SK-N-SH treated with all-trans-retinoic acid at 6 μM for 48 hours (cell line): ENCODE data around the gene SOX1.

Experiments
- ATAC-seq: fragments of 200-7000 bp; cut with Tn5 transposase; 3 replicates; pipeline ENCODE4 v1.9.1; 2020; ENCODE audit warnings: mild to moderate bottlenecking, moderate library complexity
- ARNTL ChIP-seq: fragments of 450-650 bp; formaldehyde crosslinking; IDR thresholded peaks from 2 replicates; pipeline ENCODE4 v1.5.0; 2020; ENCODE audit warnings: low read depth, mild to moderate bottlenecking, moderate library complexity, borderline replicate concordance
- ESRRG ChIP-seq: fragments of 250-450 bp; sonication (Bioruptor Pico); IDR thresholded peaks from 2 replicates; pipeline ENCODE4 v1.6.1; 2021; ENCODE audit warnings: mild to moderate bottlenecking
- ISL1 ChIP-seq: fragments of 250-450 bp; sonication (Bioruptor Pico); IDR thresholded peaks from 2 replicates; pipeline ENCODE4 v2.1.2; 2022; ENCODE audit warnings: mild to moderate bottlenecking, moderate library complexity
- PPARA ChIP-seq: fragments of 250-450 bp; sonication (Bioruptor Pico); IDR thresholded peaks from 2 replicates; pipeline ENCODE4 v1.5.0; 2020; ENCODE audit warnings: mild to moderate bottlenecking, borderline replicate concordance
- RARB ChIP-seq: fragments of 250-450 bp; sonication (Bioruptor Pico); IDR thresholded peaks from 2 replicates; pipeline ENCODE4 v1.8.0; 2021; ENCODE audit warnings: mild to moderate bottlenecking, moderate library complexity
- SNAI2 ChIP-seq: fragments of 250-450 bp; sonication (Bioruptor Pico); IDR thresholded peaks from 2 replicates; pipeline ENCODE4 v1.5.0; 2020; ENCODE audit warnings: mild to moderate bottlenecking, moderate library complexity
- TOX ChIP-seq: fragments of 250-450 bp; sonication (Bioruptor Pico); IDR thresholded peaks from 2 replicates; pipeline ENCODE4 v1.8.0; 2021; ENCODE audit warnings: mild to moderate bottlenecking, moderate library complexity, borderline replicate concordance
- ZC3H10 ChIP-seq: fragments of 250-450 bp; sonication (Bioruptor Pico); IDR thresholded peaks from 2 replicates; pipeline ENCODE4 v1.5.1; 2021; ENCODE audit warnings: mild to moderate bottlenecking, moderate library complexity
- ZFP3 ChIP-seq: fragments of 250-450 bp; sonication (Bioruptor Pico); IDR thresholded peaks from 2 replicates; pipeline ENCODE4 v1.5.0; 2020; ENCODE audit warnings: mild to moderate bottlenecking, moderate library complexity
- ZNF565 ChIP-seq: fragments of 450-650 bp; formaldehyde crosslinking; conservative IDR thresholded peaks from 2 replicates; pipeline ENCODE4 v1.5.0; 2020; ENCODE audit warnings: low read depth, mild to moderate bottlenecking, moderate library complexity
- ZNF70 ChIP-seq: fragments of 450-650 bp; formaldehyde crosslinking; IDR thresholded peaks from 2 replicates; pipeline ENCODE4 v1.5.0; 2020; ENCODE audit warnings: mild to moderate bottlenecking, moderate library complexity
- TF ChIP-seq, protein P1 (sequence below): fragments of 250-450 bp; sonication (Bioruptor Pico); IDR thresholded peaks from 2 replicates; pipeline ENCODE4 v1.5.0; 2020; ENCODE audit warnings: mild to moderate bottlenecking, moderate library complexity
- TF ChIP-seq, protein P2 (sequence below): fragments of 250-450 bp; sonication (Bioruptor Pico); IDR thresholded peaks from 2 replicates; pipeline ENCODE4 v1.5.1; 2021; ENCODE audit warnings: mild to moderate bottlenecking, moderate library complexity
- TF ChIP-seq, protein P3 (sequence below): fragments of 250-450 bp; sonication (Bioruptor Pico); IDR thresholded peaks from 2 replicates; pipeline ENCODE4 v1.5.1; 2020; ENCODE audit warnings: low read depth, mild to moderate bottlenecking, moderate library complexity

The SOX1 gene

DNA sequence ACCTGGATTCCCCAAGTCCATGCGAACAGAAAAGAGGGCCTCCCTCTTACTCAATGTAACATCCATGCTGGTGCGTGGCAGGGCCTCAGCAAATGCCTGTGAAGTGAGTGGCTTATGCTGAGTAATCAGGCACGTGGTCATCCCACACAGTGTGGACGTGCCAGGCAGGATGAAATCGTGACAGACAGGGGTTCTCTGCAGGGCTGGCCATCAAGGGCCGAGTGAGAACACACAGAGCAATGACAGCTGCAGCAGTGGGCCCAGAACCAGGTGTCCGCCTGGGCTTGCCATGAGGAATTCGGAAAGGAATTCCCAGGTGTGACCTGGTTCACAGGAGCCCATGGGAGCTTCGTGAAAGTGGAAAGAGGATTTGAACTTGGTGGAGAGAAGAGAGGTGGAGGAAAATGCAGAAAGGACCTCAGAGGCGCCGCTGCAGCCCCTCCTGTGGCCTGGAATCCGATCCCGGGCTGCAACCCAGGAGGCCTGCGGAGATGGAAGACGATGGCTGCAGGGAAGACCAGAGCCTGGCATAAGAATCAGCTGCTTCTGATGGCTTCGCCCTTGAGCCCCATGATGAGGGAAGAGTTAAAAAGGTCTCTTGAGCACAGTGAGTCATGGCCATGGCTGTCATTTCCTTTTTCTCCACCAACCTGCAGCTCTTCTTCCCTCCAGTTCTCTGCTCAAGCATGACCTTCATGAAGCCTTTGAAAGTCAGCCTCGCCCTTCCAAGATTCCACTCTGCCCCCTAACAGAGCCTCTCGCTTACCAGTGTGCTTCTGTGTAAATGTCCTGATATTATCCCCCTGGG, 34.6 kb upstream of the SOX1 start:
- ATAC-seq = no peak

DNA sequence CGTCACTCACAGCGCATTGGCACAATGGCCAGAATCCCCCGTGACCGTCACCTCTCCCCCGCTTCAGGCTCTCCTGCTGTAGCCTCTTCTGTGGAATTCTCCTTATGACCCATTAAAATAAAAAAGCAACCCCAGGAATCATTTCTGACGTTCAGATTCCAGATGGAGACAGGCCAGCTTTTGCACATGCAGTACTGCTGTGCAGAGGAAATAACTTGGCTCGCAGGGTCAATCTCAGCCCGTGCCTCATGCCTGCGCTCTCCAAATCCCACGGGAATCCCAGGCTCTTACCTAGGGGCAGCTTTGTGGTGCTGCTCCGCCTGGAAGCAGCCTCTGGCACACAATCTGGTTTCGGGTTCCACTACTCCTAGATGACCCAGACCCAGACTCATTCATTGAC, 32.7 kb upstream of the SOX1 start:
- ATAC-seq = no peak
- TF ChIP-seq RARB = no peak
- no peak for TF ChIP-seq ISL1 (CRISPR knock-in tag)
- TF ChIP-seq SNAI2 = no peak
- TF ChIP-seq TOX = no peak
- no peak for TF ChIP-seq ZNF565 (CRISPR knock-in tag)
- no peak for TF ChIP-seq PPARA
- TF ChIP-seq, protein P1, sequence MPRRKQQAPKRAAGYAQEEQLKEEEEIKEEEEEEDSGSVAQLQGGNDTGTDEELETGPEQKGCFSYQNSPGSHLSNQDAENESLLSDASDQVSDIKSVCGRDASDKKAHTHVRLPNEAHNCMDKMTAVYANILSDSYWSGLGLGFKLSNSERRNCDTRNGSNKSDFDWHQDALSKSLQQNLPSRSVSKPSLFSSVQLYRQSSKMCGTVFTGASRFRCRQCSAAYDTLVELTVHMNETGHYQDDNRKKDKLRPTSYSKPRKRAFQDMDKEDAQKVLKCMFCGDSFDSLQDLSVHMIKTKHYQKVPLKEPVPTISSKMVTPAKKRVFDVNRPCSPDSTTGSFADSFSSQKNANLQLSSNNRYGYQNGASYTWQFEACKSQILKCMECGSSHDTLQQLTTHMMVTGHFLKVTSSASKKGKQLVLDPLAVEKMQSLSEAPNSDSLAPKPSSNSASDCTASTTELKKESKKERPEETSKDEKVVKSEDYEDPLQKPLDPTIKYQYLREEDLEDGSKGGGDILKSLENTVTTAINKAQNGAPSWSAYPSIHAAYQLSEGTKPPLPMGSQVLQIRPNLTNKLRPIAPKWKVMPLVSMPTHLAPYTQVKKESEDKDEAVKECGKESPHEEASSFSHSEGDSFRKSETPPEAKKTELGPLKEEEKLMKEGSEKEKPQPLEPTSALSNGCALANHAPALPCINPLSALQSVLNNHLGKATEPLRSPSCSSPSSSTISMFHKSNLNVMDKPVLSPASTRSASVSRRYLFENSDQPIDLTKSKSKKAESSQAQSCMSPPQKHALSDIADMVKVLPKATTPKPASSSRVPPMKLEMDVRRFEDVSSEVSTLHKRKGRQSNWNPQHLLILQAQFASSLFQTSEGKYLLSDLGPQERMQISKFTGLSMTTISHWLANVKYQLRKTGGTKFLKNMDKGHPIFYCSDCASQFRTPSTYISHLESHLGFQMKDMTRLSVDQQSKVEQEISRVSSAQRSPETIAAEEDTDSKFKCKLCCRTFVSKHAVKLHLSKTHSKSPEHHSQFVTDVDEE (CRISPR knock-in tag) = no peak

More for the DNA sequence above, 34.6 kb upstream of the SOX1 start:
- TF ChIP-seq PPARA = no peak
- TF ChIP-seq, protein P1 (CRISPR knock-in tag) = no peak
- no peak for TF ChIP-seq ESRRG (CRISPR knock-in tag)
- TF ChIP-seq ZNF70 (CRISPR knock-in tag) = no peak
- no peak for TF ChIP-seq ZC3H10 (CRISPR knock-in tag)
- TF ChIP-seq RARB = no peak
- TF ChIP-seq SNAI2 = no peak
- TF ChIP-seq ZFP3 (CRISPR knock-in tag) = no peak

DNA sequence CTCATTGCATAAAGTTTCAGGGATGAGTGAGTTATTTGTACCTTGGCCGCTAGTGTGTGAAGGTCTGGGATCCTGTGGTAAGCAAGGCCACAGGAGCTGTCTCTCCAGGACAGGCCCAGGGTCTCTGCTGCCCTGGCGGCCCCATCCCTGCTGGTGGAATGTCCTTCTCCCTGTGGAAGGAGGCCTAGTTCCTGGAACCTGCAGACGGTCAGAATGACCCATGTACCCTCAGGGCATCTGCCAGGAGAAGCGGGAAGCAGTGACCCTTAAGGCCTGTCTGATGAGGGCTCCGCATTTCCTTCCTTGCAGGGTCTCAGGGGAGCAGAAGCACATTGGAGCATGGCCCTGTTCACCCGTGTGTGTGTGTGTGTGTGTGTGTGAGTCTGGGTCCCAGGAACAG, 32.1 kb upstream of the SOX1 start:
- TF ChIP-seq, protein P1 (CRISPR knock-in tag) = no peak
- no peak for TF ChIP-seq ISL1 (CRISPR knock-in tag)
- TF ChIP-seq ARNTL = no peak
- TF ChIP-seq, protein P2, sequence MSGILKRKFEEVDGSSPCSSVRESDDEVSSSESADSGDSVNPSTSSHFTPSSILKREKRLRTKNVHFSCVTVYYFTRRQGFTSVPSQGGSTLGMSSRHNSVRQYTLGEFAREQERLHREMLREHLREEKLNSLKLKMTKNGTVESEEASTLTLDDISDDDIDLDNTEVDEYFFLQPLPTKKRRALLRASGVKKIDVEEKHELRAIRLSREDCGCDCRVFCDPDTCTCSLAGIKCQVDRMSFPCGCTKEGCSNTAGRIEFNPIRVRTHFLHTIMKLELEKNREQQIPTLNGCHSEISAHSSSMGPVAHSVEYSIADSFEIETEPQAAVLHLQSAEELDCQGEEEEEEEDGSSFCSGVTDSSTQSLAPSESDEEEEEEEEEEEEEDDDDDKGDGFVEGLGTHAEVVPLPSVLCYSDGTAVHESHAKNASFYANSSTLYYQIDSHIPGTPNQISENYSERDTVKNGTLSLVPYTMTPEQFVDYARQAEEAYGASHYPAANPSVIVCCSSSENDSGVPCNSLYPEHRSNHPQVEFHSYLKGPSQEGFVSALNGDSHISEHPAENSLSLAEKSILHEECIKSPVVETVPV (CRISPR knock-in tag) = no peak
- TF ChIP-seq ZNF70 (CRISPR knock-in tag) = no peak
- no peak for TF ChIP-seq PPARA
- no peak for TF ChIP-seq ZFP3 (CRISPR knock-in tag)
- TF ChIP-seq, protein P3, sequence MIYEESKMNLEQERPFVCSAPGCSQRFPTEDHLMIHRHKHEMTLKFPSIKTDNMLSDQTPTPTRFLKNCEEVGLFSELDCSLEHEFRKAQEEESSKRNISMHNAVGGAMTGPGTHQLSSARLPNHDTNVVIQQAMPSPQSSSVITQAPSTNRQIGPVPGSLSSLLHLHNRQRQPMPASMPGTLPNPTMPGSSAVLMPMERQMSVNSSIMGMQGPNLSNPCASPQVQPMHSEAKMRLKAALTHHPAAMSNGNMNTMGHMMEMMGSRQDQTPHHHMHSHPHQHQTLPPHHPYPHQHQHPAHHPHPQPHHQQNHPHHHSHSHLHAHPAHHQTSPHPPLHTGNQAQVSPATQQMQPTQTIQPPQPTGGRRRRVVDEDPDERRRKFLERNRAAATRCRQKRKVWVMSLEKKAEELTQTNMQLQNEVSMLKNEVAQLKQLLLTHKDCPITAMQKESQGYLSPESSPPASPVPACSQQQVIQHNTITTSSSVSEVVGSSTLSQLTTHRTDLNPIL (CRISPR knock-in tag) = no peak
- no peak for ATAC-seq

DNA sequence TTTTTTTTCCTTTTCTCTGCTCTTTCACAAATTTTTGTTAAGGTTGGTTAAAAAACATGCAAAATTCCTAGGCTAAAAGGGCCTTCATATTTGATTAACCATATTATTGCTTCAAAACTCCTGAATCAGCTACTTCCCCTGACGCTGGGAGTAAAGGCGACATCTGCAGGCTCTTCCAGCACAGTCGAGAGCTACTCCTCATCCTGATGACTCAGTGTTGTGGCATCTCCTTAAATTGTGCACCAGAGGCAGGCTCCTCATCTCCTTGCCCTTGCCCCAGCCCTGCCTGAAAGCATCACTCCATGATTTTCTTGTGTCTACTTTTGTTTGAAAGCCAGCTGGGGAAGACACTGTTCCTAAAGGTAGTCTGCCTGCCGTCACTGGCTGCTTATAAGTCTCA, 24.5 kb upstream of the SOX1 start:
- ATAC-seq = no peak
- TF ChIP-seq TOX (no peak), ZFP3 (CRISPR knock-in tag) (no peak)
- TF ChIP-seq, all 23 proteins: peak for 0
